Measurements from ENCODE around the gene SLC38A5.

SLC38A5 gene

GRCh38 chrX:48490661-48491060, 20.6 kb upstream of the SLC38A5 start:
- DNase-seq: no peak

GRCh38 chrX:48489892-48490291, 19.8 kb upstream of the SLC38A5 start:
- DNase-seq: no peak

- DNase-seq: no peak
These were observed 19.2 kb upstream of the SLC38A5 start for GRCh38 chrX:48489296-48489695.

- DNase-seq: no peak
These were observed 18.0 kb upstream of the SLC38A5 start for GRCh38 chrX:48488034-48488433.

- no peak for DNase-seq
These were observed 17.3 kb upstream of the SLC38A5 start for GRCh38 chrX:48487362-48487798.

GRCh38 chrX:48482526-48482925, 12.5 kb upstream of the SLC38A5 start:
- DNase-seq: no peak

GRCh38 chrX:48480583-48480982, 10.5 kb upstream of the SLC38A5 start:
- DNase-seq: no peak

- DNase-seq: no peak
These were observed 10.1 kb upstream of the SLC38A5 start for GRCh38 chrX:48480142-48480541.

- no peak for DNase-seq
These were observed 8.7 kb upstream of the SLC38A5 start for GRCh38 chrX:48478806-48479205.

- DNase-seq: no peak
These were observed 8.1 kb upstream of the SLC38A5 start for GRCh38 chrX:48477960-48478755.

- no peak for DNase-seq
These were observed 6.9 kb upstream of the SLC38A5 start for GRCh38 chrX:48476919-48477318.

- DNase-seq: peak; percentile 85
These were observed 5.9 kb upstream of the SLC38A5 start, which contains the start of gene FTSJ1 for GRCh38 chrX:48475774-48476577. FTSJ1 (plus strand) TSS chrX:48476199; CDS start chrX:48478048, 1,849 bp downstream.

GRCh38 chrX:48475296-48475695, 5.2 kb upstream of the SLC38A5 start:
- DNase-seq: no peak

GRCh38 chrX:48474581-48474980, 4.5 kb upstream of the SLC38A5 start:
- no peak for DNase-seq

- DNase-seq: no peak
These were observed 4.1 kb upstream of the SLC38A5 start for GRCh38 chrX:48474127-48474526.

GRCh38 chrX:48473704-48473990, 3.6 kb upstream of the SLC38A5 start:
- no peak for DNase-seq

GRCh38 chrX:48472851-48473703, 3.0 kb upstream of the SLC38A5 start:
- no peak for DNase-seq

GRCh38 chrX:48472225-48472624, 2.2 kb upstream of the SLC38A5 start:
- DNase-seq: no peak

- no peak for DNase-seq
These were observed 1.4 kb upstream of the SLC38A5 start for GRCh38 chrX:48471504-48471903.

- no peak for DNase-seq
These were observed 716 bp upstream of the SLC38A5 start for GRCh38 chrX:48470833-48471118.

GRCh38 chrX:48468693-48469691, 1.1 kb downstream of the SLC38A5 start:
- no peak for DNase-seq

GRCh38 chrX:48468247-48468671, 1.8 kb downstream of the SLC38A5 start:
- no peak for DNase-seq
